HG03159 (cell line): Measurements from ENCODE around the gene DDX21.
"Not testable (repeated sequence)": the region's sequence is repeated elsewhere in the genome, so short reads cannot be mapped to it uniquely, and the experiment has no call there.

Experiments
- ATAC-seq: cut with Tn5 transposase; IDR thresholded peaks from one replicate; pipeline ENCODE4 v1.9.1; 2021; ENCODE audit warnings: mild to moderate bottlenecking, moderate library complexity; ENCODE audit not compliant: unreplicated experiment

The DDX21 gene

DNA sequence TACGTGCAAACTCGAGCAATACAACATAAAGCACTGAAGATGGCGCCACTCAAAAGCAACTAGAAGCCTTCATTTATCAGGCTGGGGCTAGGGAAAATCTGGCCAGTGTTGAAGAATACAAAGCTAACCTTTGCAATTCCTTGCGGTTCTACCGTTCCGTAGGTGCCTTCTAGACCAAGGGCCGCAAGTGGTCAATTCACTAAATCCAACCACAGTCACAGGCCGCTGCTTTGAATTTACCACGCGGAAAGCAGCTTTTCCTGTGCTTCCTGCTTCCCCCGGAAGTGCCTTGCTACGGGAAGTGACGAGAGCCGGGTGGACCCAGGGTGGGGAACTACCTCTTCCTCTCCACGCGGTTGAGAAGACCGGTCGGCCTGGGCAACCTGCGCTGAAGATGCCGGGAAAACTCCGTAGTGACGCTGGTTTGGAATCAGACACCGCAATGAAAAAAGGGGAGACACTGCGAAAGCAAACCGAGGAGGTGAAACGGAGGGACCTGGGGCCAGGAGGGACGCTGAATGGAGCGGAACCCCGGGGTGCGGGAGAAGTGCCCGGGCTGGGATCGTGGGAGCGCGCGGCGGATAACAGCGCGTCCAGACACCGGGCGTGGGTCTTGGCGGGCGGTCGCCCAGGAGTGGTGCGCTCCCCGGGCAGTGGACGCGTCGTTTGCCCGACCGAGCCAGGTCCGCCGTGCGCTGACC, at the start of gene DDX21:
TSS of gene DDX21 (plus strand) at position 339 of the 701 bp plus-strand sequence. CDS start at position 395, 56 bp downstream.
- peak; percentile 82 for ATAC-seq

DNA sequence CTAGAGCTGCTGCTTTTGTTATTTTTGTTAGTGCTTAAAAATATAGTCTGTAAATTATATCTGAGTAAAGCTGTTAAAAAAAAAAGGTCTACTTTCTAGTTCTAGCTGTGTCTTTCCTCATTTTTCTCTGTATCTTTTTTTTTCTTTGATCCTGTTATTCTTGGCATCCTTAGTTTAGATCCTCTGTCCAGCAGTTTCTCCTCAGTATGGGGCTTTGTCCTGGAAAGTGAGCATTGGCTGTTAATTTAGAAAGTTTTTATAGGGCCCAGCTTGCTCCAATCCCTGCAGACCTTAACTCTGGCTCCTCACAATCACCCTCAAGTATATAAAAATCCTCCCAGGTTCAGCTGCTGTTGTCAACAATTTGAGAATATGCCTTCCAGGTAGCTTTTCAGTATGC, 31.4 kb upstream of the DDX21 start:
- ATAC-seq = no peak

DNA sequence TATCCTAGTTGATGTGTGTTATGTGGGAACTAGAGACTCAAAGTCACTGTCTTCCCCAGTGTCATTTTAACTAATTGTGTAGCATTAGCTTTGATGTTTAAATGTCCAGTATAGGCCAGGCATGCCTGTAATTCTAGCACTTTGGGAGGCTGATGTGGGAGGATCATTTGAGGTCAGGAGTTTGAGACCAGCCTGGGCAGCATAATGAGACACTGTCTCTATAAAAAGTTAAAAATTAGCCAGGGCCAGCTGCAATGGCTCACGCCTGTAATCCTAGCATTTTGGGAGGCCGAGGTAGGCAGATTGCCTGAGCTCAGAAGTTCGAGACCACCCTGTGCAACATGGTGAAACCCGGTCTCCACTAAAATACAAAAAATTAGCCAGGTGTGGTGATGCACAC, 30.5 kb upstream of the DDX21 start:
- no peak for ATAC-seq

DNA sequence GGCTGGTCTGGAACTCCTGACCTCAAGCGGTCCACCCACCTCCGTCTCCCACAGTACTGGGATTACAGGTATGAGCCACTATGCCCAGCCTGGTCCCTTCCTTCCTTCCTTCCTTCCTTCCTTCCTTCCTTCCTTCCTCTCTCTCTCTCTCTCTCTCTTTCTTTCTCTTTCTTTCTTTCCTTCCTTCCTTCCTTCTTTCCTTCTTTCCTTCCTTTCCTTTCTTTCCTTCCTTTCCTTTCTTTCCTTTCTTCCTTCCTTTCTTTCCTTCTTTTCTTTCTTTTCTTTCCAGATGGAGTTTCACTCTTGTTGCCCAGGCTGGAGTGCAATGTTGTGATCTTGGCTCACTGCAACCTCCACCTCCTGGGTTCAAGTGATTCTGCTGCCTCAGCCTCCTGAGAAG, 26.8 kb upstream of the DDX21 start:
- ATAC-seq = not testable (repeated sequence)

DNA sequence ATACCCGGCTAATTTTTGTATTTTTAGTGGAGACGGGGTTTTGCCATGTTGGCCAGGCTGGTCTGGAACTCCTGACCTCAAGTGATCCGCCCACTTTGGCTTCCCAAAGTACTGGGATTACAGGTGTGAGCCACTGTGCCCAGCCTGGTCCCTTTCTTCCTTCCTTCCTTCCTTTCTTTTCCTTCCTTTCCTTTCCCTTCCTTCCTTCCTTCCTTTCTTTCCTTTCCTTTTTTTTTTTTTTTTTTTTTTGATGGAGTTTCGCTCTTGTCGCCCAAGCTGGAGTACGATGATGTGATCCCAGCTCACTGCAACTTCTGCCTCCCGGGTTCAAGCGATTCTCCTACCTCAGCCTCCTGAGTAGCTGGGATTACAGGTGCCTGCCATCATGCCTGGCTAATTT, 26.1 kb upstream of the DDX21 start:
- ATAC-seq = not testable (repeated sequence)

DNA sequence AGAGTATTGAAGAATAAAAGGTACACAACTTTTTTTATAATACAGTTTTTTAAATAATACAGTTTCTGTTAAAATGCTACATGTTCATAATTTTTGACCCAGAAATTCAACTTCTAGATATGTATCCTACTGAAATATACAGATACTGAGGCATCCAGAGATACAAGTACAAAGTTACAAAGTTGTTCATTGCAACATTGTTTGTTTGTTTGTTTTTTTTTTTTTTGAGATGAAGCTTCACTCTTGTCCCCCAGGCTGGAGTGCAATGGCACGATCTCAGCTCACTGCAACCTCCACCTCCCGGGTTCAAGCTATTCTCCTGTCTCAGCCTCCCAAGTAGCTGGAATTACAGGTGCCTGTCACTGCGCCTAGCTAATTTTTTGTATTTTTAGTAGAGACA, 23.1 kb upstream of the DDX21 start:
- not testable (repeated sequence) for ATAC-seq

DNA sequence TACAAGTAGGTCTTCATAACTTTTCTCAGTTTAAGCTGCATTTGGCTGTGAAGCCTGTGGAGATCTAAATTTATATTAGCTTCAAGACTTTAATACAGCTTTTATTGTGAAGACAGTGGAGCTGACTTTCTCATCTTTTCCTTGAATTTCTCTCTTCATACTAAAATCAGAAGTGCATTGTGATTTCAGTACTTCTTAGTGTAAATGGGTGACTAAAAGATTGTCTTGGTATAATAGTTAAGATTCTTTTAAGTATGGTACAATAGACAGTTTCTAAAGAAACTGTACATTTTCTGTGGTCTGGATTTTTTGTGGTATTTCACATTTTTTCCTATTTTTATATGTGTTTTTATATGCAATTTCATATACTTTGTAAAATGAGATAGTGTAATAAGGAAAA, 21.0 kb upstream of the DDX21 start:
- ATAC-seq = no peak

DNA sequence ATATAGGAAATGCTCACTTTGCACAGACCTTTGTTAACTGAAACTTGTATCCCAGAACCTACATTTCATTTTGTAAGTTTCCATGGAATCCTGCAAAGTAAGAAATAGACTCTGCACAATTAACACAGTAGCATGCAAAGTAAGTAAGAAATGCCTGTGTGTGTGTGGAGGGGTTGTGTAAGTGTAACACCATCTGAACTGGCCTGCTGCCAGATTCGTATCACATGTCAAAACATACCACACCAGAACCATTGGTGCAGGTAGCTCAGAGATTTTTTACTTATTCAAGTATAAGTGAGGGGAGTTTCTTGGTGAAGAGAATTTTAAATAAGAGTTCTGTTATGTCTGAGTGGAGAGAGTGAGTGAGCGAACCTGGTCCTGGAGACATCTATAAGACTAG, 17.9 kb upstream of the DDX21 start:
- no peak for ATAC-seq

DNA sequence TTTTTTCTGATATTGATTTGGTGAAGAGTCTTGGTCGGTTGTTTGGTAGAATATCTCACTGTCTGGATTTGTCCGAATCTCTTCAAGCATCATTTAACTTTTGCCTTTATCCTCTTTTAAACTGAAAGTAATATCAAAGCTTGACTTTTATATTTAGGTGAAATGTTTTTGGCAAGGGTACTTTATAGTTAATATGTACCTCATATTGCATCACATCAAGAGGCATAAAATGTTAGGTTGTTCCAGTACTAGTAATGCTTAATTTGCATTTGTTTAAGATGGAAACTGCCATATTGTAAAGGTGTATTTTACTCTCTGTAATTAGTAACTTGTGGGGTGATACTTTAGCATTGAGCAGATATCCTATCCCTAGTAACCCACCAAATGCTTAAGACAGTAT, 17.1 kb upstream of the DDX21 start:
- no peak for ATAC-seq

DNA sequence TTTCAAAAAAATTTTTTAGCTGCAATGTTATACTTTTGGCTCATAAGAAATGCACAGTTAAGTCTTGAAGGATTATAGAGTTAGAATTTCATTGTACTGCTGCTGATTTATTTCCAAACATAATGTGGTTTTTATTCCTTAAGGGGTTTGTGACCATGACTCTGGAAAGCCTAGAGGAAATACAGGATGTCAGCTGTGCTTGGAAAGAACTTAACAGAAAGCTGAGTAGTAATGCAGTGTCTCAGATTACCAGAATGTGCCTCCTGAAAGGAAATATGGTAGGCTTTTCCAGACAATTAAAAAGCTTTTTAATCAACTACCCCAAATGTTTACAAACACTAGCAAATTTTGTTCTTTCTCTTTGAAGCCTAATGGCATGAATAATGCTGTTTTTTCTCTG, 15.1 kb upstream of the DDX21 start:
- not testable (repeated sequence) for ATAC-seq

DNA sequence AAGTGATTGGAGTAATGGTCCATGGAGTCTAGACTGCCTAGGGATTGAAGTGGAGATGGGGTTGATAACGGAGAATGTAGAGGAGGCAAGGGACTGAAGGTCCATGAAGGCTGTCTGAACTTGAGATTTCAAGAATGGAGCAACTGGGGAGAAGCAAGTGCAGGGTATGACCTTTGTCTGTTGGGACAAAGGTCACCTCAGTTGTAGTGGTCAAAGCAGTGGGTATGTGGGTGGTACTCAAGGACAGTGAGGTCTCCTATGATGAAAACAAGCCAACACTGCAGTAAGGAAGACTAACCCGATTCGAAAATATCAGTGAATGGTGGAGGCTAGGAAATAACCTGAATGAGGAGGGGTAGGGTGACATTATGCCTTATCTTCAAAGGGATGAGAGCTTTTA, 5.4 kb upstream of the DDX21 start:
- ATAC-seq = no peak

DNA sequence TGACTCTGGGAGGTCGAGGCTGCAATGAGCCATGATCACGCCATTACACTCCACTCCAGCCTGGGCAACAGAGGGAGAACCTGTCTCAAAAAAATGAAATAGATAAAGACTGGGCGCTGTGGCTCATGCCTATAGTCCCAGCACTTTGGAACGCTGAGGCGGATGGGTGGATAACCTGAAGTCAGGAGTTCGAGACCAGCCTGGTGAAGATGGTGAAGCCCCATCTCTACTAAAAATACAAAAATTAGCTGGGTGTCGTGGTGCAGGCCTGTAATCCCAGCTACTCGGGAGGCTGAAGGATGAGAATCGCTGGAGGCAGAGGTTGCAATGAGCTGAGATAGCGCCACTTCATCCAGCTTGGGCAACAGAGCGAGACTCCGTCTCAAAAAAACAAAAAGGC, 1.1 kb upstream of the DDX21 start:
- no peak for ATAC-seq

DNA sequence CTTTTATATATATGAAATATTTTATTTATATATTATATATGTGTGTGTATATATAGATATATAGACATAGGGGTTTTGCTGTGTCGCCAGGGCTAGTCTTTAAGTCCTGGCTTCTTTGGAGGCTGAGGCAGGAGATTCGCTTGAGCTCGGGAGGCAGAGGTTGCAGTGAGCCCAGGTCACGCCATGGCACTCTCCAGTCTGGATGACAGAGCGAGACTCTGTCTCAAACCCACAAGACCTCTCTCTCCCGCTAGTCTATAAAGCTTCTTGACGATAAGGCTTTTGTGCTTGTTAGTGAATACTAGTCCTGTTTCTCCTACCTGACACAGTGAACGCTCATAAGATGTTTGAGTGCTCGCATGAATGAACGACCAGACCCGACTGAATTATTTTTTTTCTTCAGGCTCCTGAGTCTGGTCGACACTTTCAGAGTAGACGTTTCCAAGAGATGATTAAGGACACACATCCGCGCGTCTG, 577 bp upstream of the DDX21 start:
- peak; percentile 6 for ATAC-seq

DNA sequence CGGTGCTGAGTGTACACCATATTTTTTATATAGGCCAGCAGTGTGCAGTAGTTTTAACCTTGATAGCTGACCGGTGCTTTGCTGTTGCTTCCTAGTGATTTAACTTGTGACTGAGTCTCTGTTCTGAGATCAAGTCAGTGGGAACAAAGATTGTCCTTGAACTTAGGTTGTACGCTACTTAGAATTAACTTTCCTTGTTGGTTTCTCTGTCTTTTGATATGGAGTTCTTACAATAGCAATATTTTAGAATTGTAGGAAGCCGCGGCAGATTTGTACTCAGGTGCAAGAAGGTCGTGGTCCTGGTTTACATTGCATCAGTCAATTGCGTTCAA, 1.3 kb downstream of the DDX21 start:
- ATAC-seq = no peak

DNA sequence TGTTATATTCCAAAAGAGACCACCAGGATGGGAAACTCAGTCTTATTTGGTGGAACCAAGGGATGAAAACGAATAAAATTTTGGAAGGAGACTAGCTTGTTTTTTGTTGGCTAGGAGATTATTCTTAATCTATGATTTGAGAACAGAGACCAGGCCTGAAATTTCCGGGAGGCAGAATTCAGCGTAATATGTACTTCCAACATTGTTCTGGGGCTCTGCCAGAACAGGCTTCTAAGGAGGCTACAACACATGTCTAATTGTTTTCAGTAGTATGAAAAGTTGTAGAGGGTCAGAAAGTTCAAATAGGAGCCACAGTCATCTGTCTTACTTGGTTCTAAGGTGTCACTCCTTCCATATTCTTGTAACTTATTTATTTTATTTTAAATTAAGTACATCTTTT, 1.7 kb downstream of the DDX21 start:
- ATAC-seq = no peak

DNA sequence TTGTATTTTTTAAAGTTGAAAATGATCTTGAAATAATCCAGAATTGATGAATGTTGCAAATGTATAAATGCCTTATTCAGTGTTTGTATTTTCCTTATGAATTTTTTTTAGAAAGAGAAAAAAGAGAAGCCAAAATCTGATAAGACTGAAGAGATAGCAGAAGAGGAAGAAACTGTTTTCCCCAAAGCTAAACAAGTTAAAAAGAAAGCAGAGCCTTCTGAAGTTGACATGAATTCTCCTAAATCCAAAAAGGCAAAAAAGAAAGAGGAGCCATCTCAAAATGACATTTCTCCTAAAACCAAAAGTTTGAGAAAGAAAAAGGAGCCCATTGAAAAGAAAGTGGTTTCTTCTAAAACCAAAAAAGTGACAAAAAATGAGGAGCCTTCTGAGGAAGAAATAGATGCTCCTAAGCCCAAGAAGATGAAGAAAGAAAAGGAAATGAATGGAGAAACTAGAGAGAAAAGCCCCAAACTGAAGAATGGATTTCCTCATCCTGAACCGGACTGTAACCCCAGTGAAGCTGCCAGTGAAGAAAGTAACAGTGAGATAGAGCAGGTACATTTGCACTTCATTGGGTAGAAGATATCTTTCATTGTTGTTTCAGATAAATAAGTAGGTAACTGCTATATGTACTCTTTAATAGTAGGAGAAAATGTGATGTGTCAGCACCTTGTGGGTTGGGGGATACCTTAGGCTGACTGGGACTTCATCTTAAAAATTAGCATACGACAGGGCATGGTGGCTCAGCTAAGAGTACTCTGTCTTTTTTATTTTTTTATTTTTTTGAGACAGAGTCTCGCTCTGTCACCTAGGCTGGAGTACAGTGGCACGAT, 3.9 kb downstream of the DDX21 start:
- no peak for ATAC-seq

DNA sequence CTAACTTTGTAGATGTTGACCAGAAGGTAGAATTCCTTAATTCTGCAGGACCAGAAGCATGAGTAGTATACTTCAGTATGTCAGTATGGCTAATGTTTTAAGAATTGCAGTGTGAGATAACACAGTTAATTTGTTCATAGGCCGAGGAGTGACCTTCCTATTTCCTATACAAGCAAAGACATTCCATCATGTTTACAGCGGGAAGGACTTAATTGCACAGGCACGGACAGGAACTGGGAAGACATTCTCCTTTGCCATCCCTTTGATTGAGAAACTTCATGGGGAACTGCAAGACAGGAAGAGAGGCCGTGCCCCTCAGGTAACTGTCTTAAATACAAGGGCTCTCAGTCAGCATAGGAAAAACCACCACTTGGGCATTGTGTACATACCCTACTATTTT, 7.2 kb downstream of the DDX21 start:
- ATAC-seq = no peak

DNA sequence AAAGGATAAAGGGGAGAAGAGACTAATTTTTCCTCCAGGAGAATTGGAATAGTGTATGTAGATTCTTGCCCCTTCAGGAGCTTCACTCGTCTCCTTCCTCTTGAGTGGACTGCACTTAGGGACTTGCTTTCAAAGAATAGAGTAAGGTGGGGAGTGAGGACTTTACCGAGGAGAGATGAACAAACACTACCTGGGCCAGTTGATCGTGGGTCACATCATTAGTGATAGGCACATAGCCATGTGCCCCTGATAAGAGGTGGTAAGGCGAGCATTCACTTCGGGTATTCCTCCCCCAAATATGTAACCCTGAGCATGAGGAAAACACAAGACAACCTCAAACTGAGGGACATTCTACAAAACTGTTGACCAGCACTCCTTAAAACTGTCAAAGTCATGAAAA, 18.0 kb downstream of the DDX21 start:
- no peak for ATAC-seq

DNA sequence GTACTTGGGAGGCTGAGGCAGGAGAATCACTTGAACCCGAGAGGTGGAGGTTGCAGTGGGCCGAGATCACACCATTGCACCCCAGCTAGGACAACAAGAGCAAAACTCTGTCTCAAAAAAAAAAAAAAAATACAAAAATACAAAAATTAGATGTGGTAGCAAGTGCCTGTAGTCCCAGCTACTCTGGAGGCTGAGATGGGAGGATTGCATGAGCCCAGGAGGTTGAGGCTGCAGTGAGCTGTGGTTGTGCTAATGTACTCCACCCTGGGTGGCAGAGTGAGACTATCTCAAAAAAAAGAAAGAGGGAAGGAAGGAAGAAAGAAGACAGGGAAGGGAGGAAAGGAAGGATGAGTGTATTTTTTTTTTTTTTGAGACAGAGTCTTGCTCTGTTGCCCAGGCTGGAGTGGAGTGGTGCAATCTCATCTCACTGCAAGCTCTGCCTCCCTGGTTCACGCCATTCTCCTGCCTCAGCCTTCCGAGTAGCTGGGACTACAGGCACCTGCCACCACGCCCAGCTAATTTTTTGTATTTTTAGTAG, 20.0 kb downstream of the DDX21 start:
- not testable (repeated sequence) for ATAC-seq

DNA sequence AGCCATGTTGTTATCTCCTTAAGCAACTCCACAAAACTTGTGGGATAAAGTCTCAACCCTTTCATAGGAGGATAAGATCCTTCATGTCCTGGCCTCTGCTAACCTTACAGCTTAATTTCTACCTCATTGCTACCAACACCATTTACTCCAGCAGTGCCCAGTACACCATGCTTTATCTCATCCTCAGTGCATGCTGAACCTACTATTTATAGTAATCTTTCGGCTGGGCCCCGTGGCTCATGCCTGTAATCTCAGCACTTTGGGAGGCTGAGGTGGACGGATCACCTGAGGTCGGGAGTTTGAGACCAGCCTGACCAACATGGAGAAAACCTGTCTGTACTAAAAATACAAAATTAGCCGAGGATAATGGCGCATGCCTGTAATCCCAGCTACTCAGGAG, 23.8 kb downstream of the DDX21 start:
- not testable (repeated sequence) for ATAC-seq

DNA sequence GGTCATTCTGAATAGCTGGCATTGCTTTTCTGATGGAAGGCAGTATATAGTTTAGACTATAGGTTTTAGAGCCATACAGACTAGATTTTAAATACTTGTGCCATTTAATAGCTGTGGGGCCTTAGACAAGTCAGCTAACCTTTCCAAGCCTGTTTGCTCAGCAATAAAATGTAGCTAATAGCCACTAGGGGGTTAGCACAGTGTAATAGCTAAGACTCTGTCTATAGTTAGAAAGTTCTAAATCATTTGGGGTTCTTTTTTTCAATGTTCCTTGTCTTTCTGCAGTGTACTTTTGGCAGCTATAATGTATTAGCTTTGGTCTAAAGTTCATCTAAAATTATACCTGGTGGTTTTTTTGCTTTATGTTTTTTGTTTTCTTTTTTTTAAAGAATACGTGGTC, 25.1 kb downstream of the DDX21 start:
- no peak for ATAC-seq

DNA sequence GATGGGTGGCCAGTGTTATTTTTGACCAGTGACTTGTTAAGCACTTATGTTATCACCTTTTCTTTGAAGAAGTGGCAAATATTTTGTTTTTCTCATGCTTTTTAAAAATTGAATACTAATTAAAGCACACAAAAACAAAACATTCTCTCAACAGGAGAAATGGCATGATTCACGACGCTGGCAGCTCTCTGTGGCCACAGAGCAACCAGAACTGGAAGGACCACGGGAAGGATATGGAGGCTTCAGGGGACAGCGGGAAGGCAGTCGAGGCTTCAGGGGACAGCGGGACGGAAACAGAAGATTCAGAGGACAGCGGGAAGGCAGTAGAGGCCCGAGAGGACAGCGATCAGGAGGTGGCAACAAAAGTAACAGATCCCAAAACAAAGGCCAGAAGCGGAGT, 26.4 kb downstream of the DDX21 start:
- ATAC-seq = no peak
